ENCODE measurements around the gene TCF7.

DNA sequence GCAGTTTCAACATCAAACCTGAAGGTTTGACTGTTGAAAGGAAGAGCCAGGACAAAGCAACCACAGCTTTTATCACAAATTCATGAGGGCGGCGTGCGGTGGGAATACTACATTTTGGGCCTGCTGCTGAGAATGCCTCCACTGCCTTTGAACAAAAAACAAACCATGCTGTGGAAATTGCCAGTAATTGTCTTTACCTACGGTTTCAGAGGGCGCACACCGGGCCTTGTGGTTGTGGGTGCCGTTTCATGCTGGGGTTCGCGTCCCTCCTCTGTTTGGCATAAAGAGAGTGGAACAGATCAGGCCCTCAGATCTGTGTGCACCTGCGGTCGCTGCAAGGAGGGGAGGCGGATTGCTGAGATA is 27.6 kb upstream of the TCF7 start:
- TF ChIP-seq, protein P1, sequence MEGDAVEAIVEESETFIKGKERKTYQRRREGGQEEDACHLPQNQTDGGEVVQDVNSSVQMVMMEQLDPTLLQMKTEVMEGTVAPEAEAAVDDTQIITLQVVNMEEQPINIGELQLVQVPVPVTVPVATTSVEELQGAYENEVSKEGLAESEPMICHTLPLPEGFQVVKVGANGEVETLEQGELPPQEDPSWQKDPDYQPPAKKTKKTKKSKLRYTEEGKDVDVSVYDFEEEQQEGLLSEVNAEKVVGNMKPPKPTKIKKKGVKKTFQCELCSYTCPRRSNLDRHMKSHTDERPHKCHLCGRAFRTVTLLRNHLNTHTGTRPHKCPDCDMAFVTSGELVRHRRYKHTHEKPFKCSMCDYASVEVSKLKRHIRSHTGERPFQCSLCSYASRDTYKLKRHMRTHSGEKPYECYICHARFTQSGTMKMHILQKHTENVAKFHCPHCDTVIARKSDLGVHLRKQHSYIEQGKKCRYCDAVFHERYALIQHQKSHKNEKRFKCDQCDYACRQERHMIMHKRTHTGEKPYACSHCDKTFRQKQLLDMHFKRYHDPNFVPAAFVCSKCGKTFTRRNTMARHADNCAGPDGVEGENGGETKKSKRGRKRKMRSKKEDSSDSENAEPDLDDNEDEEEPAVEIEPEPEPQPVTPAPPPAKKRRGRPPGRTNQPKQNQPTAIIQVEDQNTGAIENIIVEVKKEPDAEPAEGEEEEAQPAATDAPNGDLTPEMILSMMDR (conservative IDR thresholded peaks at IDR 0.05), result no peak
- no peak for TF ChIP-seq ZFX (IDR thresholded peaks at IDR 0.05)

Measured in C4-2B (cell line).